ENCODE results near the gene VPS54. TPM values are rescaled to one million over a fixed set of nuclear protein-coding genes. Genes with fewer than 3 reads are reported as not detected.

Gene VPS54
- total RNA-seq, 1 experiment from 2014 or later: 12.4 TPM

- ATAC-seq (no peak), DNase-seq (ENCODE audit: low read depth, low spot score) (no peak)
- Histone ChIP-seq H3K36me3 (ENCODE audit: control insufficient read depth in 1 of 2, insufficient read depth in 2 of 2, low read length in 2 of 2) (peaks cover 2 to 3% of the 10 kb centered on the region in 2 experiments; a peak in 2 of 4 replicates), H3K79me2 (ENCODE audit: insufficient read depth, low read length) (no peaks in the 10 kb centered on the region), H3K27me3 (ENCODE audit: insufficient read depth, low read length) (no peaks in the 10 kb centered on the region), H3K4me1 (ENCODE audit: control insufficient read depth in 1 of 2, insufficient read depth in 2 of 2, low read length in 2 of 2) (no peaks in the 10 kb centered on the region), H3K4me2 (ENCODE audit: low read length) (no peak overlapping the region), H3K9me2 (ENCODE audit: insufficient read depth) (no peaks in the 10 kb centered on the region), H2AFZ (ENCODE audit: low read depth, low read length, poor library complexity, severe bottlenecking) (no peak overlapping the region), H3K9me3 (ENCODE audit: control insufficient read depth in 1 of 2, insufficient read depth in 1 of 2, low read depth in 1 of 2, low read length in 2 of 2) (peaks cover 0 to 10% of the 10 kb centered on the region in 2 experiments; a peak in 2 of 4 replicates), H4K20me1 (ENCODE audit: insufficient read depth) (no peaks in the 10 kb centered on the region), H3K4me3 (replicated peaks in 1 of 2; ENCODE audit: low read depth in 1 of 2, low read length in 2 of 2) (no peak overlapping the region), H3K27ac (ENCODE audit: low read depth, low read length) (no peak overlapping the region), H3K9ac (ENCODE audit: low read length) (no peak overlapping the region)
- RAD21 ChIA-PET (ENCODE audit: low non-redundant PET in 1 of 2, low total read pairs in 2 of 2, uncharacterized antibody in 2 of 2, unreplicated experiment in 2 of 2): no interaction called here
- no peak for TF ChIP-seq ATF3 (IDR thresholded peaks at IDR 0.05)
- no peak for TF ChIP-seq REST (IDR thresholded peaks at IDR 0.05; ENCODE audit: low read depth)
- TF ChIP-seq JUND (IDR thresholded peaks at IDR 0.05): no peak
- intact Hi-C loops (cut with micrococcal nuclease): no loop called here
- BruUV-seq (replicated peaks): no TSS peak
- POLR2A ChIA-PET: interaction anchor here (0.8 kb wide), 1 partner anchor 263 kb away, joined by 4 read pairs; no protein-coding TSS in a partner anchor
- CTCF ChIA-PET: interaction anchor here (1.0 kb wide), 1 partner anchor 201 kb away, joined by 4 read pairs; no protein-coding TSS in a partner anchor
Measured at GRCh38 chr2:63899639-63900038, 119.6 kb downstream of the VPS54 start.

DNA sequence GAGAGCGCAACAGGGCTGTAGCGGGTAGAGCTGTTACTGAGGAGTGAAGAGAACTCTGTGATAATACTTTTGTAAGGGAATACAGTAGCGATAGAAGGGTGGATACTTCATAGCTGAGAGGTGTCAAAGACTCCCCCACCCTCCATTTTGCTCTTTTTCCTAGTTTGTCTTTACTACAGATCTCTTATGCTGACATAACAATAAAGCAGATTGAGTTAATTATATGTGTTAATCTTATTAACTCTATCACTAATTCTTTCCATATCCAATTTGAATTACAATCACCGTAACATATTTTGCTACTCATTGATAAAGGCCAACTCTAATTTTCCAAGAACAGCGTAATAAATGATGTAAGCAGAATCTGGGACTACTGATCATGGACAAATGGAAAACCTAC is 120.4 kb downstream of the VPS54 start:
- no peak for DNase-seq (ENCODE audit: low read depth, low spot score)
- CTCF ChIA-PET: no interaction called here
- Histone ChIP-seq H3K27me3 (ENCODE audit: insufficient read depth, low read length) (no peaks in the 10 kb centered on the region), H3K9me2 (ENCODE audit: insufficient read depth) (no peaks in the 10 kb centered on the region), H3K36me3 (ENCODE audit: control insufficient read depth in 1 of 2, insufficient read depth in 2 of 2, low read length in 2 of 2) (peaks cover 2 to 3% of the 10 kb centered on the region in 2 experiments; a peak in 2 of 4 replicates), H3K9ac (ENCODE audit: low read length) (no peak overlapping the region), H3K9me3 (ENCODE audit: control insufficient read depth in 1 of 2, insufficient read depth in 1 of 2, low read depth in 1 of 2, low read length in 2 of 2) (peaks cover 0 to 10% of the 10 kb centered on the region in 2 experiments; a peak in 1 of 4 replicates), H3K4me1 (ENCODE audit: control insufficient read depth in 1 of 2, insufficient read depth in 2 of 2, low read length in 2 of 2) (no peaks in the 10 kb centered on the region), H3K27ac (ENCODE audit: low read depth, low read length) (no peak overlapping the region), H3K4me3 (replicated peaks in 1 of 2; ENCODE audit: low read depth in 1 of 2, low read length in 2 of 2) (no peak overlapping the region), H3K79me2 (ENCODE audit: insufficient read depth, low read length) (no peaks in the 10 kb centered on the region), H2AFZ (ENCODE audit: low read depth, low read length, poor library complexity, severe bottlenecking) (no peak overlapping the region), H4K20me1 (ENCODE audit: insufficient read depth) (no peaks in the 10 kb centered on the region), H3K4me2 (ENCODE audit: low read length) (no peak overlapping the region)
- POLR2A ChIA-PET: no interaction called here
- intact Hi-C loops (cut with micrococcal nuclease): no loop called here
- BruUV-seq (replicated peaks): no TSS peak
- RAD21 ChIA-PET (ENCODE audit: low non-redundant PET in 1 of 2, low total read pairs in 2 of 2, uncharacterized antibody in 2 of 2, unreplicated experiment in 2 of 2): no interaction called here
- no peak for ATAC-seq
- TF ChIP-seq EZH2 (IDR thresholded peaks at IDR 0.05) (no peak), POLR2A (IDR thresholded peaks at IDR 0.05; ENCODE audit: borderline replicate concordance, extremely low read depth, insufficient read depth, insufficient read length) (no peak), TCF7L2 (IDR thresholded peaks at IDR 0.05; ENCODE audit: borderline replicate concordance, extremely low read depth, insufficient read depth, insufficient read length) (no peak), CEBPB (IDR thresholded peaks at IDR 0.05; ENCODE audit: low read depth) (no peak), CTCF (IDR thresholded peaks at IDR 0.05 in 2 of 3, conservative IDR thresholded peaks at IDR 0.05 in 1 of 3; ENCODE audit: borderline replicate concordance in 1 of 3, insufficient read depth in 1 of 3, low read depth in 2 of 3, low read length in 2 of 3) (no peak), SRF (IDR thresholded peaks at IDR 0.05; ENCODE audit: low read depth) (no peak), ATF3 (IDR thresholded peaks at IDR 0.05) (no peak), FOSL1 (IDR thresholded peaks at IDR 0.05; ENCODE audit: low read depth) (no peak), ZFX (IDR thresholded peaks at IDR 0.05) (no peak), CBX3 (IDR thresholded peaks at IDR 0.05; ENCODE audit: low read depth) (no peak)
